HepG2 (cell line): ENCODE results near the gene RPS27L. TPM values are rescaled to one million over a fixed set of nuclear protein-coding genes. Genes with fewer than 3 reads are reported as not detected.
A peak's percentile ranks its signal among the peaks of the same experiment; 100 is the strongest.

Source experiments
- ATAC-seq: fragments of 200-7000 bp; cut with Tn5 transposase; 3 replicates; pipeline ENCODE4 v1.9.1; 2020; ENCODE audit warnings: mild to moderate bottlenecking, moderate library complexity
- BruUV-seq: library from RNA; stranded (reverse); fragments of 400-500 nt; replicated peaks from 2 replicates; lab custom pipeline; 2021; lab: Mats Ljungman, UMichigan
- CTCF ChIA-PET: fragments of 300-600 bp; formaldehyde crosslinking; extraction: SDS; loops from one replicate; lab custom pipeline; 2021; ENCODE audit warnings: low total read pairs, inconsistent platforms, low intra/inter-chr PET ratio; lab: Yijun Ruan, JAX
- POLR2A ChIA-PET: fragments of 350-600 bp; sonication (Branson Sonifier 250); formaldehyde crosslinking; loops from one replicate; lab custom pipeline; 2020; ENCODE audit warnings: antibody characterized with exemption, inconsistent platforms; lab: Yijun Ruan, JAX
- DNase-seq: peaks from one replicate; pipeline ENCODE4 v3.0.0-alpha.2; 2015; ENCODE audit warnings: low spot score
- FAIRE-seq: peaks from 3 replicates; lab custom pipeline; 2011; peaks lifted over from hg19 to GRCh38; lab: Jason Lieb, UNC
- H2AFZ ChIP-seq: one replicate; pipeline ENCODE4 v1.6.1; 2011; ENCODE audit warnings: low read length, inconsistent platforms
- H3K27ac ChIP-seq: fragments of 300-600 bp; 3 replicates; pipeline ENCODE4 v1.8.0; 2011; ENCODE audit warnings: mixed run types, mild to moderate bottlenecking, mixed read lengths, low read length, inconsistent platforms; ENCODE audit not compliant: insufficient read depth; ENCODE audit errors: extremely low read length
- H3K27me3 ChIP-seq, 2 experiments: fragments of 200-600 bp in 1 of 2; 2 replicates in 1 of 2; 3 replicates in 1 of 2; pipeline versions ENCODE4 v1.6.0 to v1.8.0; 2011; ENCODE audit warnings: low read length in 2 of 2, mild to moderate bottlenecking in 2 of 2, moderate library complexity in 2 of 2, inconsistent platforms in 1 of 2; ENCODE audit not compliant: insufficient read depth in 2 of 2, control insufficient read depth in 1 of 2
- H3K36me3 ChIP-seq, 2 experiments: fragments of 200-600 bp in 1 of 2; replicated peaks in 1 of 2; 2 replicates in 1 of 2; 3 replicates in 1 of 2; pipeline versions ENCODE4 v1.5.1 to v1.8.0; 2011; ENCODE audit warnings: low read length in 2 of 2, inconsistent platforms in 1 of 2; ENCODE audit not compliant: insufficient read depth in 2 of 2, control insufficient read depth in 1 of 2
- H3K4me1 ChIP-seq: 2 replicates; pipeline ENCODE4 v1.5.1; 2012; ENCODE audit warnings: low read length, inconsistent platforms; ENCODE audit not compliant: insufficient read depth
- H3K4me2 ChIP-seq: 2 replicates; pipeline ENCODE4 v1.6.0; 2011; ENCODE audit warnings: low read depth, low read length, inconsistent platforms
- H3K4me3 ChIP-seq, 3 experiments: fragments of 200-600 bp in 1 of 3; sonication (generic), shearing (Covaris generic) in 1 of 3; replicated peaks in 1 of 3; 2 replicates each; pipeline ENCODE4 v1.5.1; 2011 to 2016; ENCODE audit warnings: low read length in 3 of 3, inconsistent platforms in 2 of 3, low read depth in 2 of 3, mild to moderate bottlenecking in 2 of 3, control low read depth in 1 of 3, mixed read lengths in 1 of 3; ENCODE audit not compliant: insufficient read depth in 1 of 3
- H3K79me2 ChIP-seq: one replicate; pipeline ENCODE4 v1.6.1; 2011; ENCODE audit warnings: low read length, inconsistent platforms; ENCODE audit not compliant: insufficient read depth
- H3K9ac ChIP-seq: 2 replicates; pipeline ENCODE4 v1.6.0; 2011; ENCODE audit warnings: mild to moderate bottlenecking, low read depth, low read length, inconsistent platforms; ENCODE audit not compliant: insufficient read depth
- H3K9me3 ChIP-seq: 2 replicates; pipeline ENCODE4 v1.5.1; 2012; ENCODE audit warnings: mild to moderate bottlenecking, low read length
- H4K20me1 ChIP-seq: 2 replicates; pipeline ENCODE4 v1.6.0; 2011; ENCODE audit warnings: inconsistent platforms, mild to moderate bottlenecking, low read length, moderate library complexity; ENCODE audit not compliant: insufficient read depth
- ARHGAP35 ChIP-seq: sonication (generic); formaldehyde crosslinking; IDR thresholded peaks from 2 replicates; pipeline ENCODE4 v1.9.0; 2022; ENCODE audit warnings: mild to moderate bottlenecking, inconsistent platforms, moderate library complexity, missing genetic modification reagents, borderline replicate concordance
- KLF13 ChIP-seq: sonication (generic); formaldehyde crosslinking; IDR thresholded peaks from 2 replicates; pipeline ENCODE4 v1.4.0; 2020; ENCODE audit warnings: mild to moderate bottlenecking, missing genetic modification reagents
- NFYC ChIP-seq: IDR thresholded peaks from 2 replicates; pipeline ENCODE4 v1.6.1; 2016; ENCODE audit warnings: missing genetic modification reagents, missing compliant biosample characterization
- SOX13 ChIP-seq, 3 experiments: fragments of 450-650 bp in 1 of 3; sonication (generic) in 1 of 3; formaldehyde crosslinking in 1 of 3; IDR thresholded peaks in 2 of 3; conservative IDR thresholded peaks in 1 of 3; 2 replicates each; pipeline versions ENCODE4 v1.5.0 to v1.6.1; 2016 to 2020; ENCODE audit warnings: antibody characterized with exemption in 1 of 3, mild to moderate bottlenecking in 1 of 3, missing compliant biosample characterization in 1 of 3, missing genetic modification reagents in 1 of 3, moderate library complexity in 1 of 3
- SOX6 ChIP-seq, 2 experiments: fragments of 450-650 bp in 1 of 2; sonication (generic) in 1 of 2; formaldehyde crosslinking in 1 of 2; IDR thresholded peaks; 2 replicates each; pipeline versions ENCODE4 v1.4.0 to v1.6.1; 2017 to 2020; ENCODE audit warnings: antibody characterized with exemption in 1 of 2, mild to moderate bottlenecking in 1 of 2, missing genetic modification reagents in 1 of 2
- TCF7 ChIP-seq: sonication (generic); IDR thresholded peaks from 2 replicates; pipeline ENCODE4 v1.6.1; 2016; ENCODE audit warnings: antibody characterized with exemption, low read depth
- THAP11 ChIP-seq: IDR thresholded peaks from 2 replicates; pipeline ENCODE4 v1.6.1; 2016; ENCODE audit warnings: missing biosample characterization, missing genetic modification reagents
- ZBTB42 ChIP-seq: sonication (generic); formaldehyde crosslinking; IDR thresholded peaks from 2 replicates; pipeline ENCODE4 v1.5.0; 2020; ENCODE audit warnings: mild to moderate bottlenecking, missing genetic modification reagents
- ZFYVE20 ChIP-seq: sonication (generic); formaldehyde crosslinking; IDR thresholded peaks from 2 replicates; pipeline ENCODE4 v1.8.0; 2023; ENCODE audit warnings: low read depth, mild to moderate bottlenecking, moderate library complexity, missing genetic modification reagents, borderline replicate concordance
- ZNF274 ChIP-seq: sonication (generic); formaldehyde crosslinking; IDR thresholded peaks from 2 replicates; pipeline ENCODE4 v1.5.1; 2020; ENCODE audit warnings: mild to moderate bottlenecking, missing genetic modification reagents
- ZNF556 ChIP-seq: sonication (generic); formaldehyde crosslinking; IDR thresholded peaks from 2 replicates; pipeline ENCODE4 v1.4.0; 2020; ENCODE audit warnings: mild to moderate bottlenecking, missing genetic modification reagents, borderline replicate concordance
- WGBS: methylation state at CpG from one replicate; pipeline ENCODE4 v1.1.6; 2017; ENCODE audit warnings: low lambda C conversion rate; 5-methylcytosine and 5-hydroxymethylcytosine counted together
- in situ Hi-C: cut with HindIII; loops from 2 replicates; pipeline ENCODE4 v1.10.0; 2017; ENCODE audit warnings: low pct_unique_long_range_greater_than_20kb; ENCODE audit not compliant: extremely low pct_ligation_motif_present
- intact Hi-C: fragments of 100-400 bp; cut with micrococcal nuclease; formaldehyde crosslinking; loops from one replicate; pipeline ENCODE4 v1.10.0; 2022; ENCODE audit not compliant: unreplicated experiment
- polyA plus RNA-seq, 8 experiments: library from polyadenylated mRNA; depleted of rRNA in 3 of 8; stranded (reverse) in 7 of 8; unstranded in 1 of 8; fragments of >200 nt; fragmentation: Illumina TruSeq in 4 of 8; extraction: Trizol in 4 of 8; gene quantifications; 2 replicates each; pipeline versions ENCODE4 v1.2.1 to v1.2.3, GENCODE V29; 2011 to 2016; ENCODE audit warnings: low read depth in 4 of 8, missing spikeins in 1 of 8, mixed read lengths in 1 of 8; ENCODE audit not compliant: insufficient read depth in 1 of 8
- total RNA-seq, 5 experiments: library from RNA; depleted of rRNA; stranded (reverse); fragments of >200 nt; fragmentation: Illumina TruSeq; extraction: Trizol; gene quantifications; 2 replicates each; pipeline ENCODE4 v1.2.3, GENCODE V29; 2016; ENCODE audit warnings: low read depth in 1 of 5
- TF ChIP-seq, protein P1 (sequence below): sonication (generic); formaldehyde crosslinking; IDR thresholded peaks from 2 replicates; pipeline ENCODE4 v1.4.0; 2020; ENCODE audit warnings: missing genetic modification reagents, mild to moderate bottlenecking, borderline replicate concordance
- TF ChIP-seq, protein P2 (sequence below): sonication (generic); formaldehyde crosslinking; IDR thresholded peaks from 2 replicates; pipeline ENCODE4 v1.8.0; 2022; ENCODE audit warnings: mild to moderate bottlenecking, missing genetic modification reagents, moderate library complexity
- TF ChIP-seq, protein P3 (sequence below): sonication (generic); formaldehyde crosslinking; IDR thresholded peaks from 2 replicates; pipeline ENCODE4 v1.4.0; 2020; ENCODE audit warnings: mild to moderate bottlenecking, low read depth, missing genetic modification reagents
- TF ChIP-seq, protein P4 (sequence below): sonication (generic); formaldehyde crosslinking; IDR thresholded peaks from 2 replicates; pipeline ENCODE4 v1.4.0; 2020; ENCODE audit warnings: low read depth, missing genetic modification reagents

RPS27L gene
- total and polyA plus RNA-seq, 2 of the 13 experiments (the other 11 are each of a cell fraction or from before 2014, with no cell fraction given), result 231 to 433 TPM

DNA sequence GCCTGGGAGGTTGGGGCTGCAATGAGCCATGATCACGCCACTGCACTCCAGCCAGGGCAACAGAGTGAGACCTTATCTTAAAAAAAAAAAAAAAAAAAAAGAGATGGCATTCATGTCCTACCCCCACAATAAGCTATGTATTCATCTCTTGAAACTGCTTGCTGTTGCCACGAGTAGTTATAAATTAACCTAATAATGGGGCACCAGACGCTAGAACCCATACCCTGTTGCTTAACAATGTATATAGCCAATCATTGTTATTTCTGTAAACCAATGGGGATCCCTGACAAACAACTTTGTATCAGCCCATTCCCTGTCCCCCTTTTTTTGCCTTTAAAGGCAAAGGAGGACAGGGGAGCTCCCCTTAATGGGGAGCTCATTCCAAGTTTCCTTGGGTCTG is 38.4 kb downstream of the RPS27L start (continued):
- TF ChIP-seq, protein P1, sequence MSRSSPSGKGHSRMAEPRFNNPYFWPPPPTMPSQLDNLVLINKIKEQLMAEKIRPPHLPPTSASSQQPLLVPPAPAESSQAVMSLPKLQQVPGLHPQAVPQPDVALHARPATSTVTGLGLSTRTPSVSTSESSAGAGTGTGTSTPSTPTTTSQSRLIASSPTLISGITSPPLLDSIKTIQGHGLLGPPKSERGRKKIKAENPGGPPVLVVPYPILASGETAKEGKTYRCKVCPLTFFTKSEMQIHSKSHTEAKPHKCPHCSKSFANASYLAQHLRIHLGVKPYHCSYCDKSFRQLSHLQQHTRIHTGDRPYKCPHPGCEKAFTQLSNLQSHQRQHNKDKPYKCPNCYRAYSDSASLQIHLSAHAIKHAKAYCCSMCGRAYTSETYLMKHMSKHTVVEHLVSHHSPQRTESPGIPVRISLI, result peak; percentile 72; the same call in 1 of the 2 replicates
- TF ChIP-seq SOX13 (IDR thresholded peaks at IDR 0.05) (no peak), SOX13 (CRISPR knock-in tag; conservative IDR thresholded peaks at IDR 0.05 in 1 of 2, IDR thresholded peaks at IDR 0.05 in 1 of 2) (peak in 1 of 2 experiments; percentile 75; a peak in 2 of 4 replicates), SOX6 (IDR thresholded peaks at IDR 0.05) (no peak), SOX6 (CRISPR knock-in tag; IDR thresholded peaks at IDR 0.05) (peak; percentile 43; the same call in 1 of the 2 replicates), ZBTB42 (CRISPR knock-in tag) (no peak), THAP11 (CRISPR knock-in tag) (no peak), ZNF556 (CRISPR knock-in tag) (no peak), ZNF274 (no peak)
- TF ChIP-seq, protein P2, sequence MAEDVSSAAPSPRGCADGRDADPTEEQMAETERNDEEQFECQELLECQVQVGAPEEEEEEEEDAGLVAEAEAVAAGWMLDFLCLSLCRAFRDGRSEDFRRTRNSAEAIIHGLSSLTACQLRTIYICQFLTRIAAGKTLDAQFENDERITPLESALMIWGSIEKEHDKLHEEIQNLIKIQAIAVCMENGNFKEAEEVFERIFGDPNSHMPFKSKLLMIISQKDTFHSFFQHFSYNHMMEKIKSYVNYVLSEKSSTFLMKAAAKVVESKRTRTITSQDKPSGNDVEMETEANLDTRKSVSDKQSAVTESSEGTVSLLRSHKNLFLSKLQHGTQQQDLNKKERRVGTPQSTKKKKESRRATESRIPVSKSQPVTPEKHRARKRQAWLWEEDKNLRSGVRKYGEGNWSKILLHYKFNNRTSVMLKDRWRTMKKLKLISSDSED (CRISPR knock-in tag), result no peak

DNA sequence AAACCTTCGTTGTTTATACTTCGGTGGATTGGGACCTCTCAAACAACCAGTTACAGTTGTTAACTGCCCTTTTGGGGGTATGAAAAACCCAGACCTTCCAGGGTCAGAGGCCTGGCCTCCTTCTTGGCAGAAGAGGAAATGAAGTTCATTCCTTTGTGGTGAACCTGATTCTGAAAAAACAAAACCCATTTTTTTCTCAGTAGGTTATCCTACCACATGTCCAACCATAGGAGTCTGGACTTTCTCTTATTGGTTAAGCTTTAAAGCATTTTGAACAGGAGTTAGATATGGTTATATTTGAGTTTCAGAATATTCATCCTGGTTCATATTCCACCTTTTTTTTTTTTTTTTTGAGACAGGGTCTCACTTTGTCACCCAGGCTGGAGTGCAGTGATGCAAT is 42.8 kb downstream of the RPS27L start:
- Histone ChIP-seq H3K4me2 (no peak overlapping the region), H3K4me1 (peaks cover 48% of the 10 kb centered on the region), H3K9me3 (peaks cover 5% of the 10 kb centered on the region; the same call in 1 of the 2 replicates), H3K27ac (no peak overlapping the region), H3K4me3 (no peak overlapping the region), H3K79me2 (no peaks in the 10 kb centered on the region), H3K9ac (no peak overlapping the region), H3K36me3 (no peaks in the 10 kb centered on the region), H4K20me1 (no peaks in the 10 kb centered on the region), H2AFZ (no peak overlapping the region), H3K27me3 (no peaks in the 10 kb centered on the region)
- ChIA-PET CTCF (no interaction called here), POLR2A (interaction anchor here (1.3 kb wide), 1 partner anchor 9 kb away, joined by 3 read pairs; no protein-coding TSS in a partner anchor)
- DNase-seq, result no peak
- intact Hi-C loops, result no loop called here
- 68% methylated on average over 2 of the region's 2 CpGs for WGBS
- no peak for ATAC-seq
- FAIRE-seq, result no peak
- in situ Hi-C loops, result no loop called here
- BruUV-seq, result no TSS peak
- TF ChIP-seq TCF7 (no peak), ZFYVE20 (no peak), NFYC (CRISPR knock-in tag) (no peak), ARHGAP35 (CRISPR knock-in tag) (no peak), KLF13 (no peak)
- TF ChIP-seq, protein P3, sequence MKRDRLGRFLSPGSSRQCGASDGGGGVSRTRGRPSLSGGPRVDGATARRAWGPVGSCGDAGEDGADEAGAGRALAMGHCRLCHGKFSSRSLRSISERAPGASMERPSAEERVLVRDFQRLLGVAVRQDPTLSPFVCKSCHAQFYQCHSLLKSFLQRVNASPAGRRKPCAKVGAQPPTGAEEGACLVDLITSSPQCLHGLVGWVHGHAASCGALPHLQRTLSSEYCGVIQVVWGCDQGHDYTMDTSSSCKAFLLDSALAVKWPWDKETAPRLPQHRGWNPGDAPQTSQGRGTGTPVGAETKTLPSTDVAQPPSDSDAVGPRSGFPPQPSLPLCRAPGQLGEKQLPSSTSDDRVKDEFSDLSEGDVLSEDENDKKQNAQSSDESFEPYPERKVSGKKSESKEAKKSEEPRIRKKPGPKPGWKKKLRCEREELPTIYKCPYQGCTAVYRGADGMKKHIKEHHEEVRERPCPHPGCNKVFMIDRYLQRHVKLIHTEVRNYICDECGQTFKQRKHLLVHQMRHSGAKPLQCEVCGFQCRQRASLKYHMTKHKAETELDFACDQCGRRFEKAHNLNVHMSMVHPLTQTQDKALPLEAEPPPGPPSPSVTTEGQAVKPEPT (CRISPR knock-in tag), result no peak
- TF ChIP-seq, protein P4, sequence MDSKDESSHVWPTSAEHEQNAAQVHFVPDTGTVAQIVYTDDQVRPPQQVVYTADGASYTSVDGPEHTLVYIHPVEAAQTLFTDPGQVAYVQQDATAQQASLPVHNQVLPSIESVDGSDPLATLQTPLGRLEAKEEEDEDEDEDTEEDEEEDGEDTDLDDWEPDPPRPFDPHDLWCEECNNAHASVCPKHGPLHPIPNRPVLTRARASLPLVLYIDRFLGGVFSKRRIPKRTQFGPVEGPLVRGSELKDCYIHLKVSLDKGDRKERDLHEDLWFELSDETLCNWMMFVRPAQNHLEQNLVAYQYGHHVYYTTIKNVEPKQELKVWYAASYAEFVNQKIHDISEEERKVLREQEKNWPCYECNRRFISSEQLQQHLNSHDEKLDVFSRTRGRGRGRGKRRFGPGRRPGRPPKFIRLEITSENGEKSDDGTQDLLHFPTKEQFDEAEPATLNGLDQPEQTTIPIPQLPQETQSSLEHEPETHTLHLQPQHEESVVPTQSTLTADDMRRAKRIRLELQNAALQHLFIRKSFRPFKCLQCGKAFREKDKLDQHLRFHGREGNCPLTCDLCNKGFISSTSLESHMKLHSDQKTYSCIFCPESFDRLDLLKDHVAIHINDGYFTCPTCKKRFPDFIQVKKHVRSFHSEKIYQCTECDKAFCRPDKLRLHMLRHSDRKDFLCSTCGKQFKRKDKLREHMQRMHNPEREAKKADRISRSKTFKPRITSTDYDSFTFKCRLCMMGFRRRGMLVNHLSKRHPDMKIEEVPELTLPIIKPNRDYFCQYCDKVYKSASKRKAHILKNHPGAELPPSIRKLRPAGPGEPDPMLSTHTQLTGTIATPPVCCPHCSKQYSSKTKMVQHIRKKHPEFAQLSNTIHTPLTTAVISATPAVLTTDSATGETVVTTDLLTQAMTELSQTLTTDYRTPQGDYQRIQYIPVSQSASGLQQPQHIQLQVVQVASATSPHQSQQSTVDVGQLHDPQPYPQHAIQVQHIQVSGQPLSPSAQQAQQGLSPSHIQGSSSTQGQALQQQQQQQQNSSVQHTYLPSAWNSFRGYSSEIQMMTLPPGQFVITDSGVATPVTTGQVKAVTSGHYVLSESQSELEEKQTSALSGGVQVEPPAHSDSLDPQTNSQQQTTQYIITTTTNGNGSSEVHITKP (CRISPR knock-in tag), result no peak
